ENCODE data around the gene OR2A25.

OR2A25 gene

GRCh38 chr7:144105211-144105610 lies 35.6 kb downstream of the OR2A25 start:
- TF ChIP-seq EGR1 (IDR thresholded peaks at IDR 0.05) (no peak), TCF12 (IDR thresholded peaks at IDR 0.05; ENCODE audit: low read depth) (no peak), FOXM1 (IDR thresholded peaks at IDR 0.05; ENCODE audit: borderline replicate concordance, low read depth) (no peak), YY1 (IDR thresholded peaks at IDR 0.05; ENCODE audit: low read depth) (no peak), ZBTB7A (IDR thresholded peaks at IDR 0.05; ENCODE audit: low read depth) (no peak), TEAD4 (IDR thresholded peaks at IDR 0.05) (no peak), REST (IDR thresholded peaks at IDR 0.05; ENCODE audit: low read depth) (no peak), MAX (IDR thresholded peaks at IDR 0.05) (no peak), CREB1 (IDR thresholded peaks at IDR 0.05; ENCODE audit: low read depth) (no peak), TAF1 (IDR thresholded peaks at IDR 0.05; ENCODE audit: low read depth) (no peak), EP300 (IDR thresholded peaks at IDR 0.05; ENCODE audit: borderline replicate concordance) (no peak), RAD21 (IDR thresholded peaks at IDR 0.05; ENCODE audit: low read depth) (no peak), NFIC (IDR thresholded peaks at IDR 0.05) (no peak), CEBPB (IDR thresholded peaks at IDR 0.05) (no peak)
- TF ChIP-seq, protein P1, sequence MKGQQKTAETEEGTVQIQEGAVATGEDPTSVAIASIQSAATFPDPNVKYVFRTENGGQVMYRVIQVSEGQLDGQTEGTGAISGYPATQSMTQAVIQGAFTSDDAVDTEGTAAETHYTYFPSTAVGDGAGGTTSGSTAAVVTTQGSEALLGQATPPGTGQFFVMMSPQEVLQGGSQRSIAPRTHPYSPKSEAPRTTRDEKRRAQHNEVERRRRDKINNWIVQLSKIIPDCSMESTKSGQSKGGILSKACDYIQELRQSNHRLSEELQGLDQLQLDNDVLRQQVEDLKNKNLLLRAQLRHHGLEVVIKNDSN (IDR thresholded peaks at IDR 0.05): no peak

GRCh38 chr7:144109283-144109682 lies 39.7 kb downstream of the OR2A25 start, which contains the start of gene OR2A2:
OR2A2 (plus strand) TSS chr7:144109583; CDS start chr7:144109583, 0 bp downstream.
- TF ChIP-seq CREB1 (IDR thresholded peaks at IDR 0.05; ENCODE audit: low read depth): no peak
- TF ChIP-seq TEAD4 (IDR thresholded peaks at IDR 0.05): no peak
- TF ChIP-seq, protein P1 (IDR thresholded peaks at IDR 0.05): no peak
- TF ChIP-seq ZBTB7A (IDR thresholded peaks at IDR 0.05; ENCODE audit: low read depth): no peak
- no peak for TF ChIP-seq TAF1 (IDR thresholded peaks at IDR 0.05; ENCODE audit: low read depth)
- TF ChIP-seq YY1 (IDR thresholded peaks at IDR 0.05; ENCODE audit: low read depth): no peak
- no peak for TF ChIP-seq EP300 (IDR thresholded peaks at IDR 0.05; ENCODE audit: borderline replicate concordance)

DNA sequence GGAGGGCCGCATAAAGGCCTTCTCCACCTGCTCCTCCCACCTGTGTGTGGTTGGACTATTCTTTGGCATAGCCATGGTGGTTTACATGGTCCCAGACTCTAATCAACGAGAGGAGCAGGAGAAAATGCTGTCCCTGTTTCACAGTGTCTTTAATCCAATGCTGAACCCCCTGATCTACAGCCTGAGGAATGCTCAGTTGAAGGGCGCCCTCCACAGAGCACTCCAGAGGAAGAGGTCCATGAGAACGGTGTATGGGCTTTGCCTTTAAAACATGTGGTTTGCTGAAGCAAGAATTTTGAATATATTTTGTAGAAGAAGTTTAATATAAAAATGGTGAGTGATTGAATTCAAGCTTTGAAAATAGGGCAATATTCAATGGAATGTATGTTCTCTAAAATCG lies 40.7 kb downstream of the OR2A25 start:
- TF ChIP-seq ZBTB7A (IDR thresholded peaks at IDR 0.05; ENCODE audit: low read depth) (no peak), TEAD4 (IDR thresholded peaks at IDR 0.05) (no peak), TCF12 (IDR thresholded peaks at IDR 0.05; ENCODE audit: low read depth) (no peak), CREB1 (IDR thresholded peaks at IDR 0.05; ENCODE audit: low read depth) (no peak), REST (IDR thresholded peaks at IDR 0.05; ENCODE audit: low read depth) (no peak), NFIC (IDR thresholded peaks at IDR 0.05) (no peak), RAD21 (IDR thresholded peaks at IDR 0.05; ENCODE audit: low read depth) (no peak), EP300 (IDR thresholded peaks at IDR 0.05; ENCODE audit: borderline replicate concordance) (no peak)
- TF ChIP-seq, protein P1 (IDR thresholded peaks at IDR 0.05): no peak

- TF ChIP-seq REST (IDR thresholded peaks at IDR 0.05; ENCODE audit: low read depth): no peak
- TF ChIP-seq ZBTB7A (IDR thresholded peaks at IDR 0.05; ENCODE audit: low read depth): no peak
- no peak for TF ChIP-seq YY1 (IDR thresholded peaks at IDR 0.05; ENCODE audit: low read depth)
- TF ChIP-seq TAF1 (IDR thresholded peaks at IDR 0.05; ENCODE audit: low read depth): no peak
- no peak for TF ChIP-seq TEAD4 (IDR thresholded peaks at IDR 0.05)
- no peak for TF ChIP-seq MAX (IDR thresholded peaks at IDR 0.05)
- no peak for TF ChIP-seq RAD21 (IDR thresholded peaks at IDR 0.05; ENCODE audit: low read depth)
Measured at GRCh38 chr7:144113651-144114050, 44.0 kb downstream of the OR2A25 start.
